Renal cortex interstitium (tissue), 11 donors: ENCODE data around the gene NOX5. TPM values are rescaled to one million over a fixed set of nuclear protein-coding genes. Genes with fewer than 3 reads are reported as not detected.
A peak's percentile ranks its signal among the peaks of the same experiment; 100 is the strongest.

ENCODE experiments used
- DNase-seq, 11 donors: peaks; one replicate each; pipeline ENCODE4 v3.0.0-alpha.2; 2013; ENCODE audit warnings: low read depth in 9 of 11, low spot score in 4 of 11; ENCODE audit errors: extremely low read depth in 1 of 11
- polyA plus RNA-seq, 3 donors: library from polyadenylated mRNA; unstranded; fragments of 120-200 nt; gene quantifications; one replicate each; pipeline ENCODE4 v1.2.1, GENCODE V29; 2013; ENCODE audit not compliant: insufficient read length in 3 of 3

Gene NOX5
- polyA plus RNA-seq, 3 donors, result 0.58 to 1.3 (median 0.65) TPM

DNA sequence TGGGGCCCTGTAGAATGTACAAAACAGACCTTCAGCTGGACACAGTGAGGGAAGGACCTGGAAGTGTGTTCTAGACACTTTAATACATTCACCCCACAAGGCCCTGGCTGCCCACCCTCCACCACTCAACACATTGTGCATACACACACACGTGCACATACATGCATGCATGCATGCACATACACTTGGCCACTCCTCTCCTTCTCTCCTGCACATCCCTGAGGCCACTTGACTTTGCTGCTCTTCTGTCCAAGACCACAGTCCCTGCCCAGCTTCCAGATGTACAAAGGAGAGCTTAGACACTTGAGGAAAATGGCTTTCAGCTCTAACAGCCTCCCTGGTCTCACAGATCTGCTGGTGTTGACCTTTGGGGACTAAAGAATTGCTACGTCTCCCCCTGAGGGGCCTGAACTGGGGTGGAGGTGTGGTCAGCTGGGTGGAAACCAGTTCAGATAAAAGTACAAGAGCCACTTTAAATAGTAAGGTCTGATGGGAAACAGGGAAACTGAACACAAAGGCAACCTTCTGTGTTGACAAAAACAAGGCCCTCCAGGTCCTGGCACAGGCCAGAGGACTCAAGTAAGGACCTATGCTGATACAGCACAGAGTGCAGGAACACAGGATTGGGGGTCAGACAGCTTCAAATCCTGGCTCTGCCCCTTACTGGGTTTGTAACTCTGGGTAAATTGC lies 24.8 kb upstream of the NOX5 start:
- DNase-seq, result no peak

- DNase-seq, result no peak
Observed at GRCh38 chr15:68990231-68990991, 24.1 kb upstream of the NOX5 start.

GRCh38 chr15:68990992-68991500 lies 23.4 kb upstream of the NOX5 start:
- no peak for DNase-seq

DNA sequence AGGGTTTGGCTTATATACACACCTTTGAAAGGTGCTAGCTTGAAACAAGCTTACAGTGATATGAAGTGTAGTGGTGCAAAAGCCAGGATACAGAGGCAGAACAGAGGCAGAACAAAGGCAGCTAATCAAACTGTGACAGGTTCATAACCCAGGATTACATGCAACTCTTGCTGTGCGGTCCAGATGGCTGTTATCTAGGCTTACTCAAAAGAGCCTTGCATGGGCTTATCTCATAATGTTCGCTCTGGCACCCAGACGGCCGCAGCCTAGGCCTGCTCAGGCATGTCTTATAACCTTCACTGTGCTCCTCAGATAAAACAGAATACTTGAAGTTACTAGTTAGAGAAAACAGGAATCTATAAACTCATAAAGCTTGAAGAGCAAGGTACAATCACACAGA lies 22.8 kb upstream of the NOX5 start:
- peak in 5 of 11 donors; percentile 26 to 47 (median 38) for DNase-seq

GRCh38 chr15:68992696-68993095 lies 21.8 kb upstream of the NOX5 start:
- DNase-seq, result no peak

GRCh38 chr15:68993276-68993675 lies 21.2 kb upstream of the NOX5 start:
- DNase-seq, result no peak

GRCh38 chr15:68994149-68994548 lies 20.3 kb upstream of the NOX5 start:
- DNase-seq, result no peak

GRCh38 chr15:68994981-68995761 lies 19.3 kb upstream of the NOX5 start:
- no peak for DNase-seq

- no peak for DNase-seq
Observed at GRCh38 chr15:68997050-68997449, 17.4 kb upstream of the NOX5 start.

GRCh38 chr15:68997930-68998777 lies 16.3 kb upstream of the NOX5 start:
- DNase-seq, result no peak

DNA sequence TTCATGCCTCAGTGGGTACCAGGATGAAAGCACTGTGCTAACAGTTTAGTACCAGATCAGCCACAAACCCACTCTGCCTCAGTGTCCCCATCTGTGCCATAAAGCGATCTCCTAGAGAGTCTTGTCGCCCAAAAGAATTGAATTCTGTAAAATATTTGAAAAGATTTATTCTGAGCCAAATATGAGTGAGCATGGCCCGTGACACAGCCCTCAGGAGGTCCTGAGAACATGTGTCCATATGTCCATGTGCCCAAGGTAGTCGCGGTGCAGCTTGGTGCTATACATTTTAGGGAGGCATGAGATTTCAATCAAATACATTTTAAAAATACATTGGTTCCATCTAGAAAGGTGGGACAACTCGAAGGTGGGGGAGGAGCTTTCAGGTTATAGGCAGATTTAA lies 15.4 kb upstream of the NOX5 start:
- no peak for DNase-seq

GRCh38 chr15:69000091-69000490 lies 14.4 kb upstream of the NOX5 start:
- no peak for DNase-seq

DNA sequence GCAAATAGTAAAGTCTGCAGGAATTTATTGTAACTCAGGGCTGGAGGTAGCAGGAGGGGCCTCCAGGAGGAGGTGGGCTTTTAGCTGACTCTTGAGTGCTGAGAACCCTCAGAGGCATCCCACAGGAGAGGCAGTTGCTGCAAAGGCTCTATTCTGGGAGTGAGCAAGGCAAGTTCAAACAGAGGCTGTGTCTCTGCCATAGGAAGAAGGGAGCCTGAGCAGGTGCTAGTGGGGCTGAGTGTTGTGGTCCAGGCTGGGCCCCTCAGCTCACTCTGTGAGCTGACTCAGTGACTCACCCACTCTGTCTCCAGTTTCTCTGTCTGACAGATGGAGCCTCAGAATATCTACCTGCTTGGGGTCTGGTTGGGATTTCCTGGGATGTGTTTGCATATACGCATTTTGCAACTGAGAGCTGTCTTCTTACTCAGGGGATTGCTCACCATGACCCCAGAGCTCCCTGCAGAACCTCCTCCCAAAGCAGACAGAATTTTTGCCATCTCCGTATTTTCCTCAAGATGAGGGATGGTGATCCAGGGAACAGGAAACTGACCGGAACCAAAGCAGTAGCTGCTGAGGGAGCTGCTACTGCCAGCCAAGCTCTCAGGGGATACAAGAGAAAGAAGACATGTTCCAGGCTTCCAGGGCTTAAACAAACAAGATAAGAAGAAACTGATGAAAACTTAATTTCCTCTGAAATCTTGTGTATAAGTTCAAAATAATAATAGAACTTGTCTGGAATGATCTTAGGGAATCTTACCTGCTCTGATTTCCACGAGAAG lies 13.6 kb upstream of the NOX5 start:
- no peak for DNase-seq

GRCh38 chr15:69002783-69003182 lies 11.7 kb upstream of the NOX5 start:
- no peak for DNase-seq

DNA sequence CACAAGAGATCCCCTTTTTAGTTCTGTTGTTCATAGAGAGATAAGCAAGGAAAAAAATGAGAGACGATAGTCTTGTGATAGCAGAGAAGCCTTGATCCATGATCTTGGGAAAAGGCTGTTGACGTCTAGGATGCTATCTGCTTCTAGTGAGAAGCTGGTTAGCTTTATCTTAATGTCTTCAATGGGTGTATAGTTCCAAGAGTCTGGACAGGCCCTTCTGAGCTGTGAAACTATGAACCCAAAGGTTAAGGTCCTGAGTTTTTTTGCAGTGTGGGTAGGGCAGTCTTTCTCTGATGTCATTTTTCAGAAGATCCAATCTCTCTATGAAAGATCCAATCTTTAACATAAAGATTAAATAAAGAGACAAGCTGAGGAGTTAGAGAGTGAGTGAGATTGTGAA lies 10.5 kb upstream of the NOX5 start:
- no peak for DNase-seq

GRCh38 chr15:69008056-69008455 lies 6.4 kb upstream of the NOX5 start:
- no peak for DNase-seq

DNA sequence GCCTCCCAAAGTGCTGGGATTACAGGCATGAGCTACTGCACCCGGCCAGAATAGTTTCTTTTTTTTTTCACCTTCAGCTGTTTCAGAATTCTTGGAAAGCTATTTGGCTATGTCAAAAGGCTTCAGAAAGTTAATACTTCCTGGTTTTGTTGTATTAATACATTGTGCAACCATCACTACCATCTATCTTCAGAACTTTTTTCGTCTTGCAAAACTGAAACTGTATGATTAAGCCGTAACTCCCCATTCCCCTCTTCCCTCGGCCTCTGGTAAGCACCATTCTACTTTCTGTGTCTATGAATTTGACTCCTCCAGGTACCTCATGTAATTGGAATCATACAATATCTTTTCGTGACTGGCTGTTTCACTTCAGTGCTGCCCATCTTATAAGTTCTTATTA lies 5.2 kb upstream of the NOX5 start:
- no peak for DNase-seq

- no peak for DNase-seq
Observed at GRCh38 chr15:69011641-69012040, 2.9 kb upstream of the NOX5 start.
